HEK293T (cell line): ENCODE measurements around the gene NCDN.

ENCODE experiments used
- BHLHE40 ChIP-seq: fragments of 450-650 bp; IDR thresholded peaks from 2 replicates; pipeline ENCODE4 v1.6.1; 2016; ENCODE audit warnings: mild to moderate bottlenecking, moderate library complexity, borderline replicate concordance
- ELF4 ChIP-seq: fragments of 450-650 bp; IDR thresholded peaks from 2 replicates; pipeline ENCODE4 v1.6.1; 2017; ENCODE audit warnings: antibody characterized with exemption
- FOXK2 ChIP-seq: fragments of 450-650 bp; IDR thresholded peaks from 2 replicates; pipeline ENCODE4 v1.6.1; 2016; ENCODE audit warnings: mild to moderate bottlenecking
- FOXM1 ChIP-seq: fragments of 450-650 bp; IDR thresholded peaks from 2 replicates; pipeline ENCODE4 v1.6.1; 2017; ENCODE audit warnings: mild to moderate bottlenecking, borderline replicate concordance
- NFRKB ChIP-seq: fragments of 450-650 bp; IDR thresholded peaks from 2 replicates; pipeline ENCODE4 v1.6.1; 2016; ENCODE audit warnings: mild to moderate bottlenecking, moderate library complexity
- SP1 ChIP-seq: fragments of 450-650 bp; IDR thresholded peaks from 2 replicates; pipeline ENCODE4 v1.6.1; 2017
- TARDBP ChIP-seq: fragments of 450-650 bp; IDR thresholded peaks from 2 replicates; pipeline ENCODE4 v1.6.1; 2016

DNA sequence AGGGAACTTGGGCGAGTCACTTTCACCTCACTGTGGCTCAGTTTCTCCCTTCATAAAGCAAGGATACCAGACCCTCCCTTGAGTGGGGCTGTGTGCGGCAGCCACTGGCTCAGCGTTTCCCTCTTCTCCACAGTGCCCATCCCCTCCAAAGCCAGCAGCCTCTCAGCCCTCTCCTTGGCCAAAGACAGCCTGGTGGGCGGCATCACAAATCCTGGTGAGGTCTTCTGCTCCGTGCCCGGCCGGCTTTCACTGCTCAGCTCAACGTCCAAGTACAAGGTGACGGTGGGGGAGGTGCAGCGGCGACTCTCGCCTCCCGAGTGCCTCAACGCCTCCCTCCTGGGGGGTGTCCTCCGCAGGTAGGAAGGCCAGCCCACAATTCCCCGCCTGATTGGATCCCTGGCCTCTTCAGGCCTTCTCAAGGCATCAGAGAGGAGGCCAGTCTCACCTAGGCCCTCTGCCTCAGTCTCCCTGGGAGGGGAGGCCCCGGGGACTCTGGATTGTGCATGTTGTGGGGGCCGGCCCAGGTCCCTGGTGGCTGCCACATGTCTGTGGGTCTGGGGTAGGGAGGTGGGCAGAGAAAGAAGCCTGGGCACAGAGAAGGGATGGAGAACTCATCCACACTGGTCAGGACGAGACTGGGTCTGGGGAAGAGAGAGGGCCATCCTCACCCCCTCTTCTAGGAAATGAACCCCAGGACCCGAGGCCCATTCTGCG lies 30.8 kb downstream of the NCDN start:
- TF ChIP-seq TARDBP (no peak), FOXM1 (no peak), FOXK2 (no peak), NFRKB (no peak), BHLHE40 (no peak), SP1 (no peak), ELF4 (no peak)
